HT1080 (cell line): ENCODE measurements around the gene SMIM10L1. TPM values are rescaled to one million over a fixed set of nuclear protein-coding genes. Genes with fewer than 3 reads are reported as not detected.

ENCODE experiments used
- DNase-seq: peaks from one replicate; pipeline ENCODE4 v3.0.0-alpha.2; 2015; ENCODE audit warnings: low read depth
- polyA plus RNA-seq, 2 experiments: library from polyadenylated mRNA; depleted of rRNA; stranded (reverse); fragments of >200 nt; gene quantifications; 2 replicates each; pipeline ENCODE4 v1.2.3, GENCODE V29; 2015
- total RNA-seq: library from RNA; depleted of rRNA; stranded (reverse); fragments of >200 nt; shearing (Covaris generic); gene quantifications from 2 replicates; pipeline ENCODE4 v1.2.3, GENCODE V29; 2014; rRNA removed

The SMIM10L1 gene
- total RNA-seq = 9.9 and 11.9 TPM in 2 replicates
- polyA plus RNA-seq (2015; cell fraction: cytosol; rRNA removed) = 10.1 and 10.6 TPM in 2 replicates
- 3.7 and 4.2 TPM in 2 replicates for polyA plus RNA-seq (2015; cell fraction: nucleus; rRNA removed)

- peak; percentile 91 for DNase-seq
These were observed at the start of gene SMIM10L1 for GRCh38 chr12:11171145-11171968. Gene SMIM10L1 (plus strand): TSS chr12:11171194. CDS start chr12:11171357, 163 bp downstream.

- no peak for DNase-seq
These were observed 40.6 kb upstream of the SMIM10L1 start for GRCh38 chr12:11130382-11130781.

GRCh38 chr12:11130999-11131398 is 40.0 kb upstream of the SMIM10L1 start:
- DNase-seq = no peak

GRCh38 chr12:11133162-11133561 is 37.8 kb upstream of the SMIM10L1 start:
- no peak for DNase-seq

- DNase-seq = no peak
These were observed 37.2 kb upstream of the SMIM10L1 start for GRCh38 chr12:11133816-11134215.

- no peak for DNase-seq
These were observed 36.7 kb upstream of the SMIM10L1 start, which contains the start of gene TAS2R30 for GRCh38 chr12:11134305-11134704. Gene TAS2R30 (minus strand): TSS chr12:11134644. CDS start chr12:11134244, 400 bp downstream.

GRCh38 chr12:11136075-11136474 is 34.9 kb upstream of the SMIM10L1 start:
- no peak for DNase-seq

- no peak for DNase-seq
These were observed 27.6 kb upstream of the SMIM10L1 start for GRCh38 chr12:11143352-11143751.

- no peak for DNase-seq
These were observed 26.7 kb upstream of the SMIM10L1 start for GRCh38 chr12:11144297-11144696.

GRCh38 chr12:11147420-11147819 is 23.6 kb upstream of the SMIM10L1 start:
- DNase-seq = no peak

- no peak for DNase-seq
These were observed 20.2 kb upstream of the SMIM10L1 start for GRCh38 chr12:11150832-11151231.

GRCh38 chr12:11152725-11153124 is 18.3 kb upstream of the SMIM10L1 start:
- no peak for DNase-seq

- no peak for DNase-seq
These were observed 16.5 kb upstream of the SMIM10L1 start for GRCh38 chr12:11154400-11154925.

GRCh38 chr12:11158885-11159444 is 12.0 kb upstream of the SMIM10L1 start:
- no peak for DNase-seq

- no peak for DNase-seq
These were observed 8.5 kb upstream of the SMIM10L1 start for GRCh38 chr12:11162502-11162901.

- no peak for DNase-seq
These were observed 6.6 kb upstream of the SMIM10L1 start for GRCh38 chr12:11164384-11164783.

GRCh38 chr12:11166300-11166699 is 4.7 kb upstream of the SMIM10L1 start:
- no peak for DNase-seq

- DNase-seq = no peak
These were observed 217 bp upstream of the SMIM10L1 start for GRCh38 chr12:11170810-11171144.

- DNase-seq = no peak
These were observed 1.1 kb downstream of the SMIM10L1 start for GRCh38 chr12:11171969-11172675.

- DNase-seq = no peak
These were observed 3.0 kb downstream of the SMIM10L1 start for GRCh38 chr12:11174022-11174421.

GRCh38 chr12:11178250-11178649 is 7.3 kb downstream of the SMIM10L1 start:
- DNase-seq = no peak

GRCh38 chr12:11182529-11182928 is 11.5 kb downstream of the SMIM10L1 start:
- no peak for DNase-seq
